Measurements from ENCODE around the gene IFT88. TPM values are rescaled to one million over a fixed set of nuclear protein-coding genes. Genes with fewer than 3 reads are reported as not detected.

The IFT88 gene
- total RNA-seq, 1 donor from 2014 or later: 28.8 TPM

- Mint-ChIP-seq H3K36me3 (no peaks in the 10 kb centered on the region), H3K27ac (no peak overlapping the region), H3K27me3 (ENCODE audit: low read depth) (peaks cover 3% of the 10 kb centered on the region), H3K9me3 (no peaks in the 10 kb centered on the region), H3K4me3 (no peak overlapping the region), H3K4me1 (peaks cover 9% of the 10 kb centered on the region)
- no peak for TF ChIP-seq CTCF (IDR thresholded peaks at IDR 0.05; ENCODE audit: unreplicated experiment)
- DNase-seq (ENCODE audit: low spot score in 2 of 2, unreplicated experiment in 2 of 2): no peak
Observed at GRCh38 chr13:20714161-20714560, 147.2 kb downstream of the IFT88 start.

- no peak for DNase-seq (ENCODE audit: low spot score in 2 of 2, unreplicated experiment in 2 of 2)
- Mint-ChIP-seq H3K4me3 (no peak overlapping the region), H3K27me3 (ENCODE audit: low read depth) (peaks cover 3% of the 10 kb centered on the region), H3K4me1 (peaks cover 9% of the 10 kb centered on the region), H3K27ac (no peak overlapping the region), H3K9me3 (no peaks in the 10 kb centered on the region), H3K36me3 (no peaks in the 10 kb centered on the region)
- no peak for TF ChIP-seq CTCF (IDR thresholded peaks at IDR 0.05; ENCODE audit: unreplicated experiment)
Observed at GRCh38 chr13:20714563-20715329, 147.8 kb downstream of the IFT88 start.

GRCh38 chr13:20715330-20715712 is 148.4 kb downstream of the IFT88 start:
- Mint-ChIP-seq H3K27me3 (ENCODE audit: low read depth) (peaks cover 3% of the 10 kb centered on the region), H3K4me3 (no peak overlapping the region), H3K9me3 (no peaks in the 10 kb centered on the region), H3K36me3 (no peaks in the 10 kb centered on the region), H3K4me1 (peaks cover 9% of the 10 kb centered on the region), H3K27ac (no peak overlapping the region)
- no peak for DNase-seq (ENCODE audit: low spot score in 2 of 2, unreplicated experiment in 2 of 2)
- TF ChIP-seq CTCF (IDR thresholded peaks at IDR 0.05; ENCODE audit: unreplicated experiment): no peak

GRCh38 chr13:20716951-20717350 is 150.0 kb downstream of the IFT88 start:
- TF ChIP-seq CTCF (IDR thresholded peaks at IDR 0.05; ENCODE audit: unreplicated experiment): no peak
- no peaks in the 10 kb centered on the region for H3K9me3 Mint-ChIP-seq
- H3K27ac Mint-ChIP-seq: no peak overlapping the region
- no peak for DNase-seq (ENCODE audit: low spot score in 2 of 2, unreplicated experiment in 2 of 2)
- H3K36me3 Mint-ChIP-seq: no peaks in the 10 kb centered on the region
- peaks cover 9% of the 10 kb centered on the region for H3K4me1 Mint-ChIP-seq
- H3K4me3 Mint-ChIP-seq: no peak overlapping the region
- H3K27me3 Mint-ChIP-seq (ENCODE audit: low read depth): peaks cover 3% of the 10 kb centered on the region

GRCh38 chr13:20717581-20718542 is 150.9 kb downstream of the IFT88 start:
- Mint-ChIP-seq H3K36me3 (no peaks in the 10 kb centered on the region), H3K4me3 (no peak overlapping the region)
- no peak for TF ChIP-seq CTCF (IDR thresholded peaks at IDR 0.05; ENCODE audit: unreplicated experiment)

More at GRCh38 chr13:20717581-20718542, 150.9 kb downstream of the IFT88 start:
- no peak for DNase-seq (ENCODE audit: low spot score in 2 of 2, unreplicated experiment in 2 of 2)
- H3K4me1 Mint-ChIP-seq: peaks cover 9% of the 10 kb centered on the region
- H3K27ac Mint-ChIP-seq: no peak overlapping the region
- peaks cover 4% of the 10 kb centered on the region for H3K27me3 Mint-ChIP-seq (ENCODE audit: low read depth)
- no peaks in the 10 kb centered on the region for H3K9me3 Mint-ChIP-seq
